Measurements from ENCODE around the gene PHC3.

GRCh38 chr3:170081079-170081741 lies 100.3 kb downstream of the PHC3 start:
- TF ChIP-seq HDGF (IDR thresholded peaks at IDR 0.05; ENCODE audit: borderline replicate concordance) (no peak), L3MBTL2 (conservative IDR thresholded peaks at IDR 0.05) (no peak), LEF1 (IDR thresholded peaks at IDR 0.05; ENCODE audit: borderline replicate concordance) (no peak)
